Spleen (tissue), 11 donors: ENCODE results near the gene HOXD11. TPM values are rescaled to one million over a fixed set of nuclear protein-coding genes. Genes with fewer than 3 reads are reported as not detected.

ENCODE experiments used
- DNase-seq: peaks from one replicate; pipeline ENCODE4 v3.0.0-alpha.2; 2020
- H3K27ac ChIP-seq, 8 donors: fragments of 200-600 bp; sonication (generic) in 7 of 8; 1 replicate in 4 of 8; 2 replicates in 4 of 8; pipeline versions ENCODE4 v1.5.0 to v1.8.0; 2016 to 2021; ENCODE audit warnings: inconsistent platforms in 4 of 8, mild to moderate bottlenecking in 4 of 8, moderate library complexity in 1 of 8
- H3K27me3 ChIP-seq, 7 donors: fragments of 200-600 bp; sonication (generic) in 6 of 7; replicated peaks in 1 of 7; 1 replicate in 4 of 7; 2 replicates in 3 of 7; pipeline versions ENCODE4 v1.5.0 to v1.8.0; 2016 to 2021; ENCODE audit warnings: inconsistent platforms in 3 of 7, mild to moderate bottlenecking in 1 of 7
- H3K36me3 ChIP-seq, 6 donors: fragments of 200-600 bp; sonication (generic) in 5 of 6; 1 replicate in 4 of 6; 2 replicates in 2 of 6; pipeline versions ENCODE4 v1.5.0 to v1.8.0; 2016 to 2021; ENCODE audit warnings: inconsistent platforms in 2 of 6
- H3K4me1 ChIP-seq, 6 donors: fragments of 200-600 bp; sonication (generic) in 5 of 6; 1 replicate in 3 of 6; 2 replicates in 3 of 6; pipeline versions ENCODE4 v1.5.0 to v1.8.0; 2016 to 2021; ENCODE audit warnings: inconsistent platforms in 3 of 6
- H3K4me3 ChIP-seq, 8 donors: fragments of 200-600 bp; sonication (generic) in 7 of 8; 1 replicate in 4 of 8; 2 replicates in 4 of 8; pipeline versions ENCODE4 v1.5.0 to v1.8.0; 2016 to 2021; ENCODE audit warnings: inconsistent platforms in 4 of 8, mild to moderate bottlenecking in 4 of 8, moderate library complexity in 2 of 8
- H3K9me3 ChIP-seq, 8 donors: fragments of 200-600 bp; sonication (generic) in 7 of 8; 1 replicate in 4 of 8; 2 replicates in 4 of 8; pipeline versions ENCODE4 v1.5.0 to v1.8.0; 2016 to 2021; ENCODE audit warnings: inconsistent platforms in 4 of 8
- POLR2A ChIP-seq, 3 donors: fragments of 450-650 bp; IDR thresholded peaks; one replicate each; pipeline ENCODE4 v1.5.1; 2017; ENCODE audit warnings: antibody characterized with exemption in 3 of 3, mild to moderate bottlenecking in 1 of 3
- POLR2AphosphoS5 ChIP-seq, 3 donors: sonication (generic); formaldehyde crosslinking; IDR thresholded peaks; one replicate each; pipeline ENCODE4 v1.5.1; 2017; ENCODE audit warnings: antibody characterized with exemption in 3 of 3
- WGBS, 5 donors: extraction: QIAGEN DNeasy Blood & Tissue Kit in 3 of 5; methylation state at CpG; one replicate each; pipeline versions ENCODE4 v1.1.5 to v1.1.7; 2013 to 2018; 5-methylcytosine and 5-hydroxymethylcytosine counted together
- intact Hi-C: fragments of 100-400 bp; cut with DNase I; formaldehyde crosslinking; loops from one replicate; pipeline ENCODE4 v1.15.0; 2023; ENCODE audit warnings: low total_unique reads
- polyA plus RNA-seq, 3 donors: library from polyadenylated mRNA; stranded (reverse); fragments of 200-250 nt; gene quantifications; one replicate each; pipeline ENCODE4 v1.2.1, GENCODE V29; 2013
- total RNA-seq, 7 donors: library from RNA; depleted of rRNA in 3 of 7; stranded (reverse); fragments of >200 nt in 3 of 7; fragmentation: NEBNext Ultra II Directional in 4 of 7; extraction: Animal tissue kit (Norgen Biotek cat#: 25700) in 4 of 7; gene quantifications; one replicate each; pipeline versions ENCODE4 v1.1.0 to v1.2.1, GENCODE V29; 2016 to 2021
- TF ChIP-seq, protein P1 (sequence below), 11 experiments: fragments of 200-600 bp in 7 of 11; fragments of 450-650 bp in 4 of 11; sonication (generic) in 4 of 11; IDR thresholded peaks in 8 of 11; conservative IDR thresholded peaks in 3 of 11; 1 replicate in 7 of 11; 2 replicates in 4 of 11; pipeline versions ENCODE4 v1.4.0 to v1.8.0; 2016 to 2021; ENCODE audit warnings: antibody characterized with exemption in 11 of 11, inconsistent platforms in 4 of 11, mild to moderate bottlenecking in 1 of 11
- donor health status: healthy with polysubstance abuse.
- donor health status: DM: no; HTN: no; CAD: no; lungs with moderate emphysema.
- donor health status: DM: no; HTN: no; CAD: no.
- donor health status: Bipolar disorder and iron deficiency.
- donor health status: healthy.
- donor health status: DM: no; HTN: no; CAD: no.
- donor health status: DM: yes; HTN: yes; CAD: no.

HOXD11 gene
- total and polyA plus RNA-seq, 10 donors: not detected

DNA sequence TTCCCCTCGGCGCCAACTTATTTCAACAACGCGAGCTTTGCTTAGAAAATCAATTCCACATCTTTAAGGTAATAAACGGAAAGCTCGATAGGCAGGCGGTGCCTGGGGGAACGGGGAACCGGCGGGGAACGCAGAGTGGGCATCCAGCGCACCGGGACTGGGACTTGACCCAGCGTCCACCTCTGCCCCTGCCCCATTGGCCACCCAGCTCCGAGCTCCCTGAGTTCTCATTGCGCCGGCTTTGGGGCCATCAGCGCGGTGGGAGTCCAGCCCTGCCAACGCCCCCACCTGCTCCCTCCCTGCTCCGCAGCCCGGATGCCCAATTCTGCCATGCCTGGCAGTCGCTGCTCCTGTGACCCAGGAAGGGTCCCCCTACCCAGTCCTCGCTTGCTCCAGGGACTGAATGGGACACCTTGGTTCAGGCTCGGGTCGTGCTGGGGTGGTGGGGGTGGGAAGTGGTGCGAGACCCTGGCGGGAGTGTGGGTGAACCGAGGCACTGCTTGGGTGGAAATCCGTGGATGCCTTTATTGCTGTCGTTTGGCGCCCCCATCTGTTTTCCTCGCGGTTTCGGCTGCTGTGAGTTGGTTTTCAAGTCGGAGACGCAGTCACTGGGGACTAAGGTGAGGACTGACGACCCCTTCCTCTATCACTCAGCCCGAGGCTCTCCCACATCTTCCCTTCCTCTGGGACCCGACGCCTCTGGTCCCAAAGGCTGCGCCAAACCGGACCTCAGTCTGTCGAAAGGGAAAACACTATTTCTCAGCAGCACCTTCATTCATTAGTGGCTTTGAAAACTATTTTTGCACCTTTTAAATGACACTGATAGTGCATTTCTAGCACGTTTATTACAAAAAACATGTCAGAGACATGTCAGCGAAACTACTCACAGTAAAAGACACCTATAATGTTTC, 21.0 kb upstream of the HOXD11 start:
- DNase-seq: no peak
- intact Hi-C loops: loop anchor here (5.0 kb wide), 1 partner anchor 719 kb away; no protein-coding TSS in a partner anchor
- 4 to 6% (median 5%) methylated on average over 37 to 46 of the region's 46 CpGs for WGBS, 5 donors
- peaks cover 25 to 100% (median 100%) of the 10 kb centered on the region in 7 donors for H3K27me3 ChIP-seq
- H3K4me3 ChIP-seq: no peak overlapping the region
- H3K27ac ChIP-seq: no peak overlapping the region
- peaks cover 0 to 33% (median under 1%) of the 10 kb centered on the region in 8 donors for H3K9me3 ChIP-seq
- H3K4me1 ChIP-seq: peaks cover 4 to 57% (median 30%) of the 10 kb centered on the region in 6 donors
- peaks cover 0 to 3% (median 0%) of the 10 kb centered on the region in 6 donors for H3K36me3 ChIP-seq
- TF ChIP-seq POLR2A (IDR thresholded peaks at IDR 0.05) (no peak), POLR2AphosphoS5 (IDR thresholded peaks at IDR 0.05) (no peak)
- TF ChIP-seq, protein P1, sequence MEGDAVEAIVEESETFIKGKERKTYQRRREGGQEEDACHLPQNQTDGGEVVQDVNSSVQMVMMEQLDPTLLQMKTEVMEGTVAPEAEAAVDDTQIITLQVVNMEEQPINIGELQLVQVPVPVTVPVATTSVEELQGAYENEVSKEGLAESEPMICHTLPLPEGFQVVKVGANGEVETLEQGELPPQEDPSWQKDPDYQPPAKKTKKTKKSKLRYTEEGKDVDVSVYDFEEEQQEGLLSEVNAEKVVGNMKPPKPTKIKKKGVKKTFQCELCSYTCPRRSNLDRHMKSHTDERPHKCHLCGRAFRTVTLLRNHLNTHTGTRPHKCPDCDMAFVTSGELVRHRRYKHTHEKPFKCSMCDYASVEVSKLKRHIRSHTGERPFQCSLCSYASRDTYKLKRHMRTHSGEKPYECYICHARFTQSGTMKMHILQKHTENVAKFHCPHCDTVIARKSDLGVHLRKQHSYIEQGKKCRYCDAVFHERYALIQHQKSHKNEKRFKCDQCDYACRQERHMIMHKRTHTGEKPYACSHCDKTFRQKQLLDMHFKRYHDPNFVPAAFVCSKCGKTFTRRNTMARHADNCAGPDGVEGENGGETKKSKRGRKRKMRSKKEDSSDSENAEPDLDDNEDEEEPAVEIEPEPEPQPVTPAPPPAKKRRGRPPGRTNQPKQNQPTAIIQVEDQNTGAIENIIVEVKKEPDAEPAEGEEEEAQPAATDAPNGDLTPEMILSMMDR (IDR thresholded peaks at IDR 0.05 in 8 of 11, conservative IDR thresholded peaks at IDR 0.05 in 3 of 11): no peak

DNA sequence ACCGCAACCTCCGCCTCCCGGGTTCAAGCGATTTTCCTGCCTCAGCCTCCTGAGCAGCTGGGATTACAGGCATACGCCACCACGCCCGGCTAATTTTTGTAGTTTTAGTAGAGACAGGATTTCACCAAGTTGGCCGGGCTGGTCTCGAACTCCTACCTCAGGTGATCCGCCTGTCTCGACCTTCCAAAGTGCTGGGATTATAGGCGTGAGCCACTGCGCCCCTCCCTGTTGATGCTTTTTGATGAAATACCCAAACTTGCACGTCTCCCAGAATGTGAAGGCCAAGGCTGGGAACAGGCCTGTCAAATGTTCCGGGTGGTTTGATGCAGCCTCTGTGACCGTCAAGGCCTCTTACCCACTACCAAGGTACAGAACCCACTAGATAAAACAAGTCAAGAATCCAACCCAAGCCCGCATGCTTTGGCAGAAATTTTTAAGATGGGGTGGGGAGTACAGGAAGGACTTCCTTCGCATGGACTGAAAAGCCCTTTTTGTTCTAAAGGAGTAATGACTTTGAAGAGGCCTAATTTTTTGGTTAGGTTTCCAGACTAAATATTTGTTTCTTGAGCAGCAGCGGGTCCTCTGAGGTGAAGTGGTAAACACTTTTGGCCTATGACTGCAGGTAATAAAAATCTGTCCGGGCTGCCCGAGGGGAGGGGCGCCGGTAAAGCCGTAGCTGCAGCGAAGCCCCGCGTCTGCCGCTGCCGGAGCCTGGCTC, 19.6 kb upstream of the HOXD11 start:
- peaks cover 27 to 100% (median 100%) of the 10 kb centered on the region in 7 donors for H3K27me3 ChIP-seq
- peaks cover 5 to 58% (median 30%) of the 10 kb centered on the region in 6 donors for H3K4me1 ChIP-seq
- peaks cover 0 to 20% (median 0%) of the 10 kb centered on the region in 8 donors for H3K9me3 ChIP-seq
- H3K27ac ChIP-seq: no peak overlapping the region
- DNase-seq: no peak
- no peaks in the 10 kb centered on the region for H3K36me3 ChIP-seq
- intact Hi-C loops: loop anchor here (5.0 kb wide), 1 partner anchor 720 kb away; no protein-coding TSS in a partner anchor
- peak overlapping the region in 6 of 8 donors; percentile 6 to 57 (median 14) for H3K4me3 ChIP-seq
- 21 to 23% (median 22%) methylated on average over 29 of the region's 29 CpGs for WGBS, 5 donors
- TF ChIP-seq, protein P1 (IDR thresholded peaks at IDR 0.05 in 8 of 11, conservative IDR thresholded peaks at IDR 0.05 in 3 of 11): no peak
- TF ChIP-seq POLR2AphosphoS5 (IDR thresholded peaks at IDR 0.05) (no peak), POLR2A (IDR thresholded peaks at IDR 0.05) (no peak)

DNA sequence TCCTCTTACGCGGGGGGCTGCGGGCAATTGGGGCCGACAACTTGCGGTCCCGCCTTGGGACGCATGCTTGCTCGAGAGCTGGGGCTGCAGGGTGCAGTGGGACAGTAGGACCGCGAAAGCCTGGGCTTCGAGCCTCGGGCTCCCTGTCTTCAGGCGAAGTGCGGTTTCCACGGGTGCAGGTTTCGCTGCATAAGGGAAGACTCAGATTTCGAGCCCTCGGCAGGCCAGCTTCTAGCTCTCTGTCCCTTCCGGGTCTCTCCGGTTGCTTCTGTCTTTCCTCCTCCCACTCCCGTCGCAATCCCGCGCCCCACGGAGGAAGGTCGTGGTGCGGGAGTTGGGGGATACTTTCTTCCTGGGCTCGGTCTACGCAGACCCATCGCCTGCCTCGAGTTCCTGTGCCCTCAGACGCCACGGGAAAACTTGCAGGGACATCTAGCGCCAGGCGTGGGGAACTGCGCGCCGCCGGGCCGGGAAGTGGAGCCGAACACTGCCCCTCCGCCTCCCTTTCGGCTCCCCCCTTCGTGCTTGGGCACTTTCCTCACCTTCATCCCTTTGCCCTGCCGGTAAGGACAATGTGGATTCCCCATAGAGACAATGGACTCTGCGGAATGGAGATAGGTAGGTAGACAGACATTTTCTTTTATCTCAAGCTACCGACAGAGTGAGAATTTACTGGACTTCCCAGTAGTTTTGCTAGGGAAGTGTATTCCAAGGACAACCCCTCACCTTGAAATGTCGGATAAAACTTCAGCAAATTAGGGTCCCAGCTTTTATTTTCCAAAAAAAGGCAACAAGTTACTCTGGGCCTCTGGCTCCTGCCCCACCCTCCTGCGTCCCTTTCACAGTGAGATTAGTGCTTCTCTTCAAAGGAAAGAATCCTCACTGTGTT, 18.8 kb upstream of the HOXD11 start:
- DNase-seq: no peak
- intact Hi-C loops: loop anchor here (5.0 kb wide), 1 partner anchor 721 kb away; no protein-coding TSS in a partner anchor
- Histone ChIP-seq H3K36me3 (no peaks in the 10 kb centered on the region), H3K27ac (no peak overlapping the region), H3K27me3 (peaks cover 26 to 100% (median 100%) of the 10 kb centered on the region in 7 donors), H3K9me3 (peaks cover 0 to 12% (median 0%) of the 10 kb centered on the region in 8 donors), H3K4me3 (peak overlapping the region in 6 of 8 donors; percentile 6 to 57 (median 14)), H3K4me1 (peaks cover 10 to 58% (median 34%) of the 10 kb centered on the region in 6 donors)
- 4 to 8% (median 5%) methylated on average over 32 to 49 of the region's 49 CpGs for WGBS, 5 donors
- TF ChIP-seq POLR2A (IDR thresholded peaks at IDR 0.05) (no peak), POLR2AphosphoS5 (IDR thresholded peaks at IDR 0.05) (peak in 2 of 3 donors; percentile 37 to 61)
- TF ChIP-seq, protein P1 (IDR thresholded peaks at IDR 0.05 in 8 of 11, conservative IDR thresholded peaks at IDR 0.05 in 3 of 11): peak in 9 of 11 experiments; percentile 29 to 67 (median 49)
